Stimulated activated CD8-positive, alpha-beta memory T cell treated with anti-CD3 and anti-CD28 coated beads, Interleukin-7, amount 100 ng/mL, for 24 hours (primary cell): ENCODE data around the gene NCOA3.

Source experiments
- DNase-seq: peaks from one replicate; pipeline ENCODE4 v3.0.0-alpha.2; 2020; ENCODE audit warnings: low read depth

Gene NCOA3

GRCh38 chr20:47667531-47668312 is 166.0 kb downstream of the NCOA3 start:
- DNase-seq = no peak

- no peak for DNase-seq
Measured at GRCh38 chr20:47668313-47669151, 166.8 kb downstream of the NCOA3 start.

GRCh38 chr20:47669152-47669425 is 167.4 kb downstream of the NCOA3 start:
- DNase-seq = no peak

DNA sequence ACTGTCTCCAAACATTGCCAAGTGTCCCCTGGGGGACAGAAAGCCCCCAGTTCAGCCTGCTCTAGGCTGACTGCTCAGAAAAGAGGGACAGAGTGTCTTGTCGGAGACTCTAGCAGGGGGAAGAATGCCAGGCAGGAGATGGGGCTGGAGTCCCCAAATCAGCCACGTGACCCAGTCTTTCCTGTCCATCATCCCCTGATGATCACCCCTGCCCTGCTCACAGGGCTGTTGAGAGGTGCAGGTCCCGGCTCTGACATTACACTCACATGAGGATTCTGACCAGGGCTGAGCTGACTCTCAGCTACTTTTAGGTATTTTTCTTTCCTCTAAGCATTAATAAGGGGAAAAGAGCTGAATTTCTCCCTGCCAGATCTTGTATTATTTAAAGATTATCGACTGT is 167.8 kb downstream of the NCOA3 start:
- no peak for DNase-seq

DNA sequence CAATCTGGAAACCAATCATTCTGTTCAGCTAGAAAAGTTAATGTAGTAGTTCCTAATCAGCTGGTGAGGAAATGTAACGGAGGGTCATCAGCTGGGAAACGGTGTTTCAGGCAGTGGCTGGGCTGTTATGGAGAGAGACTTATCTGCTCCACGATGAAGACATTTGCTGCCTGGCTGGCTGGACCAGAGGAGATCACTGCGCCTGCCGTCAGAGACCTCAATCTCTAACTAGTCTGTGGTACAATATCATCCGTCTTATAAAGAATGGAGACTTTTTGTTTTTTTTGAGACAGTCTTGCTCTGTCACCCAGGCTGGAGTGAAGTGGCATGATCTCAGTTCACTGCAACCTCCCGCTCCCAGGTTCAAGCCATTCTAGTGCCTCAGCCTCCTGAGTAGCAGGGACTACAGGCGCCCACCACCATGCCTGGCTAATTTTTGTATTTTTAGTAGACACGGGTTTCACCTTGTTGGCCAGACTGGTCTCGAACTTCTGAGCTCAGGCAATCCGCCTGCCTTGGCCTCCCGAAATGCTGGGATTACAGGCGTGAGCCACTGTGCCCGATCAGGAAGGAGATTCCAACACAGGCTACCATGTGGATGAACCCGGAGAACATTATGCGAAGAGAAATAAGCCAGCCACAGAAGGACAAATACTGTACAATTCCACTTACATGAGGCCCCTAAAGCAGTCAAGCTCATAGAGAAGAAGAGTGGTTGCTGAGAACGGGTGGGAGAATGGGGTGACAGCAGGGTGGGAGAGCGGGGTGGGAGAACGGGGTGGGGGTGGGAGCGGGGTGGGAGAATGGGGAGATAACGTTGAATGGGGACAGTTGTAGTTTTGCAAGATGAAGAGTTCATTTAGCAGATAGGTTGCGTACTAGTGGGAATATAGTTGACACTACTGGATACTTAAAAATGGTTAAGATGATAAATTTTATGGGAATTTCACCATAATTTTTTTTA is 168.5 kb downstream of the NCOA3 start:
- DNase-seq = no peak

GRCh38 chr20:47670913-47671312 is 169.2 kb downstream of the NCOA3 start:
- no peak for DNase-seq

GRCh38 chr20:47672166-47672565 is 170.5 kb downstream of the NCOA3 start:
- DNase-seq = no peak

DNA sequence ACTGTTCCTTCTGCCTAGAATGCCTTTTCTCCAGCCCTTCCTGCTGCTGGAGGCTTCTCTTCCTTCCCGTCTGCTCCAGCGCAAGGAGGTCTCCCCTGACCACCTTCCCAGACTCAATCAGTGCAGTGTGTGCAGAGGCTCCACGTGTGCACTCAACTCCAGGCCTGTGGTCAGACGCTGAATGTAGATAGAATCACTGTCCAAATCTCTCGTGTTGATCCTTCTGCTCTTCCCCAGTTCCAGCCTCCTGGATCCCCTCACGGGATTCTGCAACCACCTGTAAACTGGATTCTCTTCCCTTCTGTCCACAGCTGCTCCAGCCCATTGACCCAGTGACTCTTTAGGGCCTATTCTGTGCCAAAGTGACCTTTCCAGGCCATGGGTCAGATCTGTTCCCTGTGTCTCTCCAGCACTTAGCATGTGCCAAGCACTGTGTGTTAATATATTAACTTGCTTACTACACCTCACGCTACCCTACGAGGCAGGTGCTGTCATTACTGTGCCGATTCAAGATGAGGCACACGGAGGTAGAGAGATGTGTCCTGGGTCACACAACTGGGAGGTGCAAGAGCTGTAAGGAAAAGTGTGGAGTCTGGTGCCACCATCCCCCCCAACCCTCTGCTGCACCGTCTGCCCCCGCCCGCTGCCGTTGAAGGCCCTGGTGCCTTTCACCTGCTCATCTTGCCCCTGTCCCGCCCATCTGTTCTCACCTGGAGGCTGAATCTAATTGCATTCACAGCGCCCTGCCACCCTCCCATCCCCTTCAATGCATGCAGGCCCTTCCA is 171.4 kb downstream of the NCOA3 start:
- no peak for DNase-seq

DNA sequence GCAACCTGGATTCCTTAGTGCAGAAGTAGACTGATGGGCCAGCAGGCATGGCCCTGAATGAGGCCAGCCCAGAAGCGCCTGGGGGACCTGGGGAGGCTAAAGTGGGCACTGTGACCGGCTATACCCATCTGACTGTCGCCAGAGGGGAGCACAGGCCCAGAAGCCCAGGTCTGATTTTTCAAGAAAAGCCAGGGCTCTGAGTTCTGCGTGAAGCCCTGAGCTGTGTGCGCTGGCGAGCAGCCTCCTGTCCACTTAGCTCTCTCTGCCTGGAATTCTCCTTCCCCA is 171.9 kb downstream of the NCOA3 start:
- no peak for DNase-seq

DNA sequence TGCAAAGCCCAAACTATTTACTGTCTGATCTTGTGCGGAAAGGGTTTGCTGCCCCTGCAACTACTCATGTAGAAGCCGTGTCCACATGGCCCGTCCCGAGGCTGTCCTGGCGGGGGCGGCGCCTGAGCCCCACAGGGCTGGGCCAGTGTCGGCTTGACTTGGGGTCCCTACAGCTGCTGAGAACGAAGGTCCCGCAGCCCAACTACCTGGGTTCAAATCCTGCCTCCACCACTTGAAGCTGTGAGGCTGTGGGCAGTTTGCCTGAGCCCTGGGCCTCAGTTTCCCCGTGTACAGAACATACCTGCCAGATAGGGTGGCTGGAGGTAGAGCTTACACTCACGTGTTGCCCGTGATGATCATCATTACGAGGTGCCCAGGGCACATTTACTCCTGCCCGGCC is 172.5 kb downstream of the NCOA3 start:
- no peak for DNase-seq

GRCh38 chr20:47674686-47675085 is 173.0 kb downstream of the NCOA3 start:
- no peak for DNase-seq

- no peak for DNase-seq
Measured at GRCh38 chr20:47675190-47676142, 173.8 kb downstream of the NCOA3 start.

GRCh38 chr20:47676219-47676721 is 174.6 kb downstream of the NCOA3 start:
- DNase-seq = no peak

DNA sequence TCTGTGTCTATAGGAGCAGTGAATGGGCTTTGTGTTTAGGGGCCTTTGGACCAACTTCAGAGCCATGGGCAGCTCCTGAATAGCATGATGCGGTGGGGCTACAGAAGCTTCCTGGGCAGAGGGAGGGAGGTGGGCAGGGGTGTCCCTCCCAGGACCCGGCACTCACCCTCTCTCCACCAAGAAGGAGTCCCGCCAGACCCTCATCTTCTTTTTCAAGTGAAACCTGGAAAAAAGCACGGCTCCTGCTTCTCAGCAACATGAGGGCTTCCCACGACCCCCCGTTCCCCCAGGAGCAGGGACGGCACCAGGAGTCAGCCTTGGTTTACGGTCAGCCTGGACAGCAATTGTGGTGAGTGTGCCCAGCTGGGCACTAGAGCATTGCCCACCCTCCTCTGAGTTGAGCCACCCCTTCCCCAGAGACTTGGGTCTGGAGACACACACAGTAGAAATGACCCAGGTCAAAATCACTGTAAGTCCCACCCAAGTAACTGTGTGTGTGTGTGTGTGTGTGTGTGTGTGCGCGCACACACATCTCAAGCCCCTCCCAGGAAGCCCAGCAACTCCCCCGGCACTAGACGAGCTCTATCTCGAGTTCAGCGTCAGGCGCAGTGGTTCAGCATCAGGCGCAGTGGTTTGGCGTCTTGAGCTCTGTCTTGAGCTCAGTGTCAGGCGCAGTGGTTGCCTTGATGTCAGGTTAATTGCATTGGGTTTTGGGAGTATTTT is 175.4 kb downstream of the NCOA3 start:
- no peak for DNase-seq

DNA sequence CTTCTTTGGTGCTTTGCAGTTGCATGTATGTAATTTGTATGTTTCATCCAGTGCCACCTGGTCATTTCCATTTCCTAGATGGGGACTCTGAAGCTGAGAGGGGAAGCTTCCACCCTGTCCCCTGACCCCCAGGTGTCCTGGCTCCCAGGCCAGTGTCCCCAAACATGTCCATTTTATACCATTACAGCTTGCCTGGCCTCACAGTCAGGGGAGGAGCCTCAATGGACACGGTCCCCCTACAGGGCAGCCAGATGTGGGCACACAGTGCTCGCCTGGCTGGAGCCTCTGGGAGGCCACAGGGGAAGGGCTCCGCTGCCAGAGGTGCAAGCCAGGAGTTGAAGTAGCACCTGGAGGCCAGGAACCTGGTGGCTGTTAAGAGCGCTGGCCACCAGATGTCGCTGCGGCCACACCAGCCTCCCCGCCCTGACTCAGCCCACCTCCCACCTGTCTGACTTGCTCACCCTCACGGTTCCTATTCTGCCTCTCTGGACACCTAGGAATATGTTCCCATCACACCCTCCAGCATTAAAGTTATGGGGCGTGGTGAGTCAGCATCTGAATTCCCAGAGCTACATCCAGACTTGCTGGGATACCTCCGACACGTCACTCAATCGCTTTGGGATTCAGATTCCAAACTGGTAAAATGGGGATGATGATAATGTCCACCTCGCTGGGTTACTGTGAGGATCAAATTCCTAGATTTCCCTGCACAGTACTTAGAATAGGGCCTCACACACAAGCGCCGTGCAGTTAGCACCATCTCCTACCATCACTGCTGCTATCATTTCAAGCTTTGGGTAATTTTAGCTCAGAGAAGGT is 176.2 kb downstream of the NCOA3 start:
- DNase-seq = peak; percentile 40

GRCh38 chr20:47678536-47678935 is 176.8 kb downstream of the NCOA3 start:
- DNase-seq = no peak

DNA sequence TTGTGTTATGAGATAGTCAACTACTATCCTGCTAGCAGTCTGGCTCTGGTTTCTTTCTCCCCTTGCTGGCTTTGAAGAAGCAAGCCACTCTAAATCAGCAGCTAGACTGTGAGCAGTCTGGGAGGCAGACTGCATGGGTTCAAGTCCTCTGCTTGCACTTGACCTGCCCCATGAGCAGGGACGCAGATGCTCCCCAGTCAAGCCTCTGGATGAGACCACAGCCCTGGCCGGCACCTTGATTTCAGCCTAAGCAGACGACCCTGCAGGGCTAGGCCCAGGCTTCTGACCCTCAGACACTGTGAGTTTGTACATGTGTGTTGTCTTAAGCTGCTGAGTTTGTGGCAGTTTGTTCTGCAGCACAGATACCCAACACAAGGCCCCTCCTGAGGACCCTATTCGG is 177.8 kb downstream of the NCOA3 start:
- DNase-seq = no peak

GRCh38 chr20:47680804-47681529 is 179.3 kb downstream of the NCOA3 start:
- no peak for DNase-seq
